Cardiac fibroblast (primary cell): ENCODE data around the gene ZSCAN23.
A peak's percentile ranks its signal among the peaks of the same experiment; 100 is the strongest.
"Not testable (repeated sequence)": the region's sequence is repeated elsewhere in the genome, so short reads cannot be mapped to it uniquely, and the experiment has no call there.

Source experiments
- DNase-seq, 2 donors: peaks; one replicate each; pipeline versions ENCODE4 v3.0.0 to v3.0.0-alpha.2; 2010; ENCODE audit warnings: low read depth in 2 of 2
- H3K4me3 ChIP-seq, 2 donors: replicated peaks in 1 of 2; 1 replicate in 1 of 2; 2 replicates in 1 of 2; pipeline ENCODE4 v1.5.1; 2011; ENCODE audit warnings: low read depth in 2 of 2, low read length in 2 of 2, mild to moderate bottlenecking in 2 of 2, moderate library complexity in 1 of 2
- CTCF ChIP-seq: IDR thresholded peaks from one replicate; pipeline ENCODE4 v1.5.1; 2011; ENCODE audit warnings: low read depth, mild to moderate bottlenecking, low read length, inconsistent platforms

Gene ZSCAN23

GRCh38 chr6:28486533-28486932, 43.2 kb upstream of the ZSCAN23 start:
- no peak overlapping the region for H3K4me3 ChIP-seq
- no peak for DNase-seq
- TF ChIP-seq CTCF: no peak

- H3K4me3 ChIP-seq: no peak overlapping the region
- no peak for TF ChIP-seq CTCF
- DNase-seq: no peak
Observed at GRCh38 chr6:28485482-28485881, 42.2 kb upstream of the ZSCAN23 start.

GRCh38 chr6:28480253-28480932, 37.1 kb upstream of the ZSCAN23 start:
- TF ChIP-seq CTCF: no peak
- no peak overlapping the region for H3K4me3 ChIP-seq
- DNase-seq: no peak

GRCh38 chr6:28478518-28478917, 35.2 kb upstream of the ZSCAN23 start:
- no peak overlapping the region for H3K4me3 ChIP-seq

GRCh38 chr6:28474441-28475219, 31.3 kb upstream of the ZSCAN23 start:
- peak overlapping the region; percentile 24 to 56 for H3K4me3 ChIP-seq
- no peak for TF ChIP-seq CTCF
- DNase-seq: peak; percentile 86 to 96

More at GRCh38 chr6:28478518-28478917, 35.2 kb upstream of the ZSCAN23 start:
- TF ChIP-seq CTCF: no peak
- no peak for DNase-seq

GRCh38 chr6:28469153-28469745, 26.0 kb upstream of the ZSCAN23 start:
- not testable (repeated sequence) for H3K4me3 ChIP-seq, DNase-seq

GRCh38 chr6:28468056-28468455, 24.8 kb upstream of the ZSCAN23 start:
- no peak for DNase-seq
- TF ChIP-seq CTCF: no peak
- H3K4me3 ChIP-seq: no peak overlapping the region
